ENCODE data around the gene PTPN12.

The PTPN12 gene

DNA sequence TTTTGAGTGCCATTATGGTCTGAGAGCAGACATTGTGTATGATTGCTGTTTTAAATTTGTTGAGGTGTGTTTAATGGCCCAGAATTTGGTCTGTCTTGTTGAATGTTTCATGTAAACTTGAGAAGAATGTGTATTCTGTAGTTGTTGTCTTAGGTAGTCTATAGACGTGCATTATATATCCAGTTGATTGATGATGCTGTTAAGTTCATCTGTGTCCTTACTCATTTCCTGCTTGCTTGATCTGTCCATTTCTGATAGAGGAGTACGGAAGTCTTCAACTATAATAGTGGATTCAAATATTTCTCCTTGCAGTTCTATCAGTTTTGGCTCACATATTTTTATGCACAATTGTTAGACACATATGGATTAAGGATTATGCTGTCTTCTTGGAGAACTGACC lies 16.0 kb downstream of the PTPN12 start:
- Histone ChIP-seq H3K36me3 (ENCODE audit: control insufficient read depth, insufficient read depth, low read length) (no peaks in the 10 kb centered on the region; the same call in 1 of the 2 replicates), H3K4me3 (ENCODE audit: low read length) (no peak overlapping the region), H3K4me1 (ENCODE audit: control insufficient read depth, insufficient read depth, low read length) (0 out of 2 replicates have a peak, but pooled peaks cover 1% of the 10 kb centered on the region), H3K27me3 (ENCODE audit: control insufficient read depth, insufficient read depth, low read length) (no peaks in the 10 kb centered on the region), H3K9me3 (ENCODE audit: control insufficient read depth, insufficient read depth, low read length) (no peaks in the 10 kb centered on the region), H3K27ac (ENCODE audit: low read length) (no peak overlapping the region)
- DNase-seq (ENCODE audit: low read depth, low spot score), result no peak
- WGBS (ENCODE audit: insufficient coverage, insufficient read length), result no CpG with 5 or more reads among the region's 2 CpGs

DNA sequence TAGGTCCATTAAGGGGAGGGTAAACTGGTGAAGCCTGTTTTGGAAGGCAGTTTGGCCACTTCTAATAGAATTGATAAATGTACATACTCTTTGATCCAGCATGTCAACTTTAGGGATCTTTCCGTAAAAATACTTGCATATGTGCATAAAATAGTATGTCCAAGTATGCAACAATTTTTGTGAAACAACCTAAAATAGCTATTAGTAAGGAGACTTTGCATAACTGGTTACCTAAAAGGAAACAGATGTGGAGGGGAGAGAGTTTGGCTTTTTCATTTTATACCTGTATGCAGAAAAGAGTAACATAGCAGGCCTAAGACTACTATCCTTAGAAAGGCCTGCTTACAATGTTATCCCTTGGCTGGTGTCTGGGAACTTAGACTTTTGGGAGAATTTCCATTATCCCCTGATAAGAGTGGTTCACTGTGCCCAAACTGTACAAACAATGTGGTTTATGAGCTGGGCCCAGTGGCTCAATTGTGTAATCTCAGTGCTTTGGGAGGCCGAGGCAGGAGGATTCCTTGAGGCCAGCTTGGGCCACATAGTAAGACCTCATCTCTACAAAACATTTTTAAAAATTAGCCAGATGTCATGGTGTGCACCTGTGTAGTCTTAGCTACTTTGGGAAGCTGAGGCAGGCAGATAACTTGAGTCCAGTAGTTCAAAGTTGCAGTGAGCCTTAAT lies 21.3 kb downstream of the PTPN12 start:
- Histone ChIP-seq H3K9me3 (ENCODE audit: control insufficient read depth, insufficient read depth, low read length) (no peaks in the 10 kb centered on the region), H3K36me3 (ENCODE audit: control insufficient read depth, insufficient read depth, low read length) (no peaks in the 10 kb centered on the region; the same call in 1 of the 2 replicates), H3K4me1 (ENCODE audit: control insufficient read depth, insufficient read depth, low read length) (0 out of 2 replicates have a peak, but pooled peaks cover 1% of the 10 kb centered on the region), H3K4me3 (ENCODE audit: low read length) (no peak overlapping the region), H3K27me3 (ENCODE audit: control insufficient read depth, insufficient read depth, low read length) (no peaks in the 10 kb centered on the region), H3K27ac (ENCODE audit: low read length) (no peak overlapping the region)
- no CpG with 5 or more reads among the region's 2 CpGs for WGBS (ENCODE audit: insufficient coverage, insufficient read length)
- no peak for DNase-seq (ENCODE audit: low read depth, low spot score)

DNA sequence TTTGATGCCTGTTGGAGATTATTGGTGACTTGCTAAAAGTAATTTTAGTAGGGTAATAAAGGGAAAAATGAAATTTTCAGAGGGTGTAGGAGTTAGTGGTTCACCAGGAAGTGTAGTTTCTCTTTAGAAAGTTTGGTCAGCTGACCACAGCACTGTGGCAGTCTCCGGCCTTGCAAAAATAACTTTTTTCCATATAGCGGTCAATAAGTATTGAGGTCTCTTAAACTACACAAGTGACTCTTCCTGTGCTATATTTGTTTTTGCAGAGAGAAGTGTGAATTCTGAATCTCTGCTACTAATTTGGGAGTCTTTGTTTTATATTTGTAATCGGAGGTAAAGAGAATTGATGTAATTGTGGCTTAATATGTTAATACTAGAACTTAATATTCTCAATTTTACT lies 24.3 kb downstream of the PTPN12 start:
- WGBS (ENCODE audit: insufficient coverage, insufficient read length), result 100% methylated on average over 1 of the region's 3 CpGs
- Histone ChIP-seq H3K9me3 (ENCODE audit: control insufficient read depth, insufficient read depth, low read length) (no peaks in the 10 kb centered on the region), H3K4me1 (ENCODE audit: control insufficient read depth, insufficient read depth, low read length) (0 out of 2 replicates have a peak, but pooled peaks cover 1% of the 10 kb centered on the region)

DNA sequence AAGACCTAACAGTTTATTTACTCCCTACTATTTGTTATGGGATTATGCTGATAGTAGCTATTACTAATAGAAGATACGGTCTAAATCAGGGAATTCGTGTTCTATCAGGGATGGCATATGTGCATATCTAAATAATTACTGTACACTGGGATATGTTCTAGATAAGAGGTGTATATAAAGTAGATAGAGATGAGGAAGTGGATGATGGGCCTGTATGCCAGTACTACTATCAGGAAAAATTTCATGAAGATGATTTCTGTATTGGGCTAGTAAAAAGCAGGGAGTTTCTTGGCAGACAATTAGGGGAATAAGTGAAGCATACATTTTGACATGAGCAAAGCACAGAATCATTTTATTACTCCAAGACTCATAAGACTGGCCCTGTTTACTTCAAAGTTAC lies 26.2 kb downstream of the PTPN12 start:
- Histone ChIP-seq H3K4me1 (ENCODE audit: control insufficient read depth, insufficient read depth, low read length) (0 out of 2 replicates have a peak, but pooled peaks cover 1% of the 10 kb centered on the region), H3K4me3 (ENCODE audit: low read length) (no peak overlapping the region), H3K27ac (ENCODE audit: low read length) (no peak overlapping the region), H3K27me3 (ENCODE audit: control insufficient read depth, insufficient read depth, low read length) (no peaks in the 10 kb centered on the region), H3K36me3 (ENCODE audit: control insufficient read depth, insufficient read depth, low read length) (no peaks in the 10 kb centered on the region), H3K9me3 (ENCODE audit: control insufficient read depth, insufficient read depth, low read length) (no peaks in the 10 kb centered on the region)
- WGBS (ENCODE audit: insufficient coverage, insufficient read length), result no CpG with 5 or more reads among the region's 2 CpGs
- no peak for DNase-seq (ENCODE audit: low read depth, low spot score)

More for the DNA sequence above, 24.3 kb downstream of the PTPN12 start:
- Histone ChIP-seq H3K4me3 (ENCODE audit: low read length) (no peak overlapping the region), H3K36me3 (ENCODE audit: control insufficient read depth, insufficient read depth, low read length) (no peaks in the 10 kb centered on the region; the same call in 1 of the 2 replicates), H3K27ac (ENCODE audit: low read length) (no peak overlapping the region), H3K27me3 (ENCODE audit: control insufficient read depth, insufficient read depth, low read length) (no peaks in the 10 kb centered on the region)
- no peak for DNase-seq (ENCODE audit: low read depth, low spot score)

DNA sequence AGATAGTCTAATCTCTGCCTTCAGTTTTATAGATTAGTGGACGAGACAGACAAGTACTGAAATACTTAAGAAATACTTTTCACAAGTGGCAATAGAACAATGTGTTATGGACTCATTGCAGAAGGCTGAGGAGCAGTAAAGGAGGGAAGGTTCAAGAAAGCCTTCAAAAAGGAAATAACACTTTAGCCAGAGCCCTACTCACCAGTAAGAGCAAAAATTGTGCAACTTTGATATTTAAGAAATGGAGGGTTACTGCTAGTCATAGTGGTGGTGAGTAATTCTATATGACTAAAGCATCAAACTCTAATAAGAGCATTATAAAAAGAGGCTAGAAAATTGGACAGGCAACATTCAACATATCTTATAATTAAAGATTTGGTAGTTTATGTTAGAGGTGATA lies 28.8 kb downstream of the PTPN12 start:
- H3K27ac ChIP-seq (ENCODE audit: low read length), result no peak overlapping the region
- WGBS (ENCODE audit: insufficient coverage, insufficient read length), result no CpG with 5 or more reads among the region's 1 CpG
- no peaks in the 10 kb centered on the region for H3K36me3 ChIP-seq (ENCODE audit: control insufficient read depth, insufficient read depth, low read length)
- H3K9me3 ChIP-seq (ENCODE audit: control insufficient read depth, insufficient read depth, low read length), result no peaks in the 10 kb centered on the region
- no peak for DNase-seq (ENCODE audit: low read depth, low spot score)
- 0 out of 2 replicates have a peak, but pooled peaks cover 1% of the 10 kb centered on the region for H3K4me1 ChIP-seq (ENCODE audit: control insufficient read depth, insufficient read depth, low read length)
- no peaks in the 10 kb centered on the region for H3K27me3 ChIP-seq (ENCODE audit: control insufficient read depth, insufficient read depth, low read length)
- H3K4me3 ChIP-seq (ENCODE audit: low read length), result no peak overlapping the region

DNA sequence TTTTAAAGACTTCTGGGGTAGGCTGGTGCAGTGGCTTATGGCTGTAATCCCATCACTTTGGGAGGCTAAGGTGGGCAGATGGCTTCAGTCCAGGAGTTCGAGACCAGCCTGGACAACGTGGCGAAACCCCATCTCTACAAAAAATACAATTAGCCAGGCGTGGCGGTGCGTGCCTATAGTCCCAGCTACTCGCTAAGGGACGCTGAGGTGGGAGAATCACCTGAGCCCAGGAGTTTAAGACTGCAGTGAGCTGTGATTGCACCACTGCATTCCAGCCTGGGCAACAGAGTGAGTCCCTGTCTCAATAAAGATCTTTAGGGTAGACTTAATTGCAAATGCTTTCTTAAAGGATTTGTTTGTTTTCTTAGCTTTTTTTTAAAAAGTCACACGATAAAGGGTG lies 29.3 kb downstream of the PTPN12 start:
- Histone ChIP-seq H3K27ac (ENCODE audit: low read length) (no peak overlapping the region), H3K36me3 (ENCODE audit: control insufficient read depth, insufficient read depth, low read length) (no peaks in the 10 kb centered on the region), H3K9me3 (ENCODE audit: control insufficient read depth, insufficient read depth, low read length) (no peaks in the 10 kb centered on the region), H3K27me3 (ENCODE audit: control insufficient read depth, insufficient read depth, low read length) (no peaks in the 10 kb centered on the region), H3K4me3 (ENCODE audit: low read length) (no peak overlapping the region), H3K4me1 (ENCODE audit: control insufficient read depth, insufficient read depth, low read length) (0 out of 2 replicates have a peak, but pooled peaks cover 1% of the 10 kb centered on the region)
- no peak for DNase-seq (ENCODE audit: low read depth, low spot score)
- WGBS (ENCODE audit: insufficient coverage, insufficient read length), result no CpG with 5 or more reads among the region's 9 CpGs

DNA sequence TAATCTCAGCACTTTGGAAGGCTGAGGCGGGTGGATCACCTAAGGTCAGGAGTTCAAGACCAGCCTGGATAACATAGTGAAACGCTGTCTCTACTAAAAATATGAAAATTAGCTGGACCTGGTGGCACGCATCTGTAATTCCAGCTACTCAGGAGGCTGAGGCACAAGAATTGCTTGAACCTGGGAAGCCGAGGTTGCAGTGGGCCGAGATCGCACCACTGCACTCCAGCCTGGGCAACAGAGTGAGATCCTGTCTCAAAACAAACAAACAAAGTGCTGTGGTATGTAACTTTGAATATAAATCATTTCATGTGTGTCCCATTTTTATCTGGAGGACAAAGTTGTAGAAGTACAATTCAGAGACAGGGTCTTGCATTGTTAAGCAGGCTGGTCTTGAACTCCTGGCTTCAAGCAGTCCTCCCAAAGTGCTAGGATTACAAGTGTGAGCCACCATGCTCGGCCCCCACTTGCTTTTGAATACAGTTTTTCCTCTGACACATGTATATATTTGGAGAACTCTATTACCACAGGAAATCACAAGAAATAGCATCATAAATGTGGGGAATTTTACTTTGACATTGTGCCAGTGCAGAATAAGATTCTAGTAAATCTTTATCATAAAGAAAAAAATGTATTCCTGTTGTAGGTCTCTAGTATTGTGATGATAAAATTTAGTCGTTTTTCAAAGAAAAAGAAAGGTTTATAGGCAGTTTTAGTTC lies 32.6 kb downstream of the PTPN12 start:
- no peak overlapping the region for H3K27ac ChIP-seq (ENCODE audit: low read length)
- H3K4me1 ChIP-seq (ENCODE audit: control insufficient read depth, insufficient read depth, low read length), result 0 out of 2 replicates have a peak, but pooled peaks cover 1% of the 10 kb centered on the region
- no peaks in the 10 kb centered on the region for H3K9me3 ChIP-seq (ENCODE audit: control insufficient read depth, insufficient read depth, low read length)
- peaks cover 2% of the 10 kb centered on the region; the same call in 1 of the 2 replicates for H3K36me3 ChIP-seq (ENCODE audit: control insufficient read depth, insufficient read depth, low read length)
- no peaks in the 10 kb centered on the region for H3K27me3 ChIP-seq (ENCODE audit: control insufficient read depth, insufficient read depth, low read length)
- WGBS (ENCODE audit: insufficient coverage, insufficient read length), result no CpG with 5 or more reads among the region's 8 CpGs
- no peak overlapping the region for H3K4me3 ChIP-seq (ENCODE audit: low read length)
- no peak for DNase-seq (ENCODE audit: low read depth, low spot score)

DNA sequence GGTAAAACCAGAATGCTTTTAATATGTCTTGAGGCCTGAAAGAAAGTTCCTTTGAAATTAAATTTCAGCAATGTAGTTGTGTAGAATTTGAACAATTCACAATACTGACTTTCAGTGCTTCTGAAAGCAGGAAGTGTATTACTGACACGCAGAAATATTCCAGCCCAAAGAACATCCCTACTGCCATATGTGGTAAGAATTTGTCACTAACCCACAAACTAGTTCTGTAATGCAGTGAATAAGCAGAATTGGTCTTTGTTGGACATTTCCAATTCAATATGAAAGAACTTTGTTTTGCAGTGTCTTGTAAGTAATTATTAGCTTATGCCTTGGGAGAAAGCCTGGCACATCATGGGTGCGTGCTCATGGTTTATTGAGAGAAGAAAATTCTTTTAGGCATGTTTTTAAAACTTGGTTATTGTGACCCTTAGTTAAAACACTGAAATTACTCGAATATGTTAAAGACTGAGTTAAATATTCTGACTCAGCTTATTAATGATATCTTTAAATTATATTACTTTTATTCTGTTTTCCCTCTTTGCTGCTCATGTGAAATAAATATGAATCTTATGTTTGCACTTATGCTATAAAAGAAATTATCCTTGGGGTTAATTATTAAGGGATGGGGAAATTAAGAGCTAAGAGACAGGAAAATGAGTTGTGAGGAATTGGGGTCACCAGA lies 33.4 kb downstream of the PTPN12 start:
- no CpG with 5 or more reads among the region's 3 CpGs for WGBS (ENCODE audit: insufficient coverage, insufficient read length)
- no peaks in the 10 kb centered on the region for H3K9me3 ChIP-seq (ENCODE audit: control insufficient read depth, insufficient read depth, low read length)
- no peak for DNase-seq (ENCODE audit: low read depth, low spot score)

DNA sequence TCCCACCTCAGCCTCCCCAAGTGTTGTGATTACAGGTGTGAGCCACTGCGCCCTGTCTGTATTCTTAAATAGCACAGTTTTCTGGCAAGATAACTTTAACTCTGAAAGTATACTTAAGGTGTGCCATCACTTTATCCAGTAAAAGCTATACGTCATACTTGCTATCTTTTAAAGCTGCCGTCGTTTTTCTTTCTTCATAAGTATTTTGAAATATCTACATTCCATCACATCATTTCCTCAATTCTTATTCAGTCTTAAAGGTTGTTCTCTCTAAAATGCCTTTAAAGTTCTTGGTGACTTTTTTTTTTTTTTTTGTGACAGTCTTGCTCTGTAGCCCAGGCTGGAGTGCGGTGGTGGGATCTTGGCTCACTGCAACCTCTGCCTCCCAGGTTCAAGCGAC lies 34.7 kb downstream of the PTPN12 start:
- Histone ChIP-seq H3K27me3 (ENCODE audit: control insufficient read depth, insufficient read depth, low read length) (no peaks in the 10 kb centered on the region), H3K27ac (ENCODE audit: low read length) (no peak overlapping the region), H3K9me3 (ENCODE audit: control insufficient read depth, insufficient read depth, low read length) (no peaks in the 10 kb centered on the region), H3K4me3 (ENCODE audit: low read length) (no peak overlapping the region), H3K4me1 (ENCODE audit: control insufficient read depth, insufficient read depth, low read length) (no peaks in the 10 kb centered on the region; the same call in 1 of the 2 replicates), H3K36me3 (ENCODE audit: control insufficient read depth, insufficient read depth, low read length) (peaks cover 4% of the 10 kb centered on the region; the same call in 1 of the 2 replicates)
- no peak for DNase-seq (ENCODE audit: low read depth, low spot score)
- WGBS (ENCODE audit: insufficient coverage, insufficient read length), result 100% methylated on average over 2 of the region's 6 CpGs

More for the DNA sequence above, 33.4 kb downstream of the PTPN12 start:
- no peak overlapping the region for H3K27ac ChIP-seq (ENCODE audit: low read length)
- H3K27me3 ChIP-seq (ENCODE audit: control insufficient read depth, insufficient read depth, low read length), result no peaks in the 10 kb centered on the region
- H3K4me3 ChIP-seq (ENCODE audit: low read length), result no peak overlapping the region
- H3K4me1 ChIP-seq (ENCODE audit: control insufficient read depth, insufficient read depth, low read length), result 0 out of 2 replicates have a peak, but pooled peaks cover 1% of the 10 kb centered on the region
- H3K36me3 ChIP-seq (ENCODE audit: control insufficient read depth, insufficient read depth, low read length), result peaks cover 2% of the 10 kb centered on the region; the same call in 1 of the 2 replicates

DNA sequence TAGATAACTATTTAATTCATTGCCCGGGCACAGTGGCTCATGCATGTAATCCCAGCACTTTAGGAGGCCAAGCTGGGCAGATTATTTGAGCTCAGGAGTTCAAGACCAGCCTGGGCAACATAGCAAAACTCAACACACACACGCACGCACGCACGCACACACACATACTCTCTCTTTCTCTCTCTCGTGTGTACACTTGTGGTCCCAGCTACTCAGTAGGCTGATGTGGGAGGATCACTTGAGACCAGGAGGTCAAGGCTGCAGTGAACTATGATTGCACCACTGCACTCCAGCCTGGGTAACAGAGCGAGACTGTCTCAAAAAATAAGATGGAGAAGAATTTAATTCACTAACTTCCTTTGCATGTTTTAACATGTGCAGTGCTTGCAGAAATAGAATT lies 38.1 kb downstream of the PTPN12 start:
- Histone ChIP-seq H3K36me3 (ENCODE audit: control insufficient read depth, insufficient read depth, low read length) (peaks cover 6% of the 10 kb centered on the region; the same call in 1 of the 2 replicates), H3K4me3 (ENCODE audit: low read length) (no peak overlapping the region), H3K27ac (ENCODE audit: low read length) (no peak overlapping the region), H3K9me3 (ENCODE audit: control insufficient read depth, insufficient read depth, low read length) (no peaks in the 10 kb centered on the region), H3K27me3 (ENCODE audit: control insufficient read depth, insufficient read depth, low read length) (no peaks in the 10 kb centered on the region), H3K4me1 (ENCODE audit: control insufficient read depth, insufficient read depth, low read length) (no peaks in the 10 kb centered on the region; the same call in 1 of the 2 replicates)
- WGBS (ENCODE audit: insufficient coverage, insufficient read length), result no CpG with 5 or more reads among the region's 7 CpGs
- no peak for DNase-seq (ENCODE audit: low read depth, low spot score)
